Naive B cell (primary cell): ENCODE data around the gene CLEC4M. TPM values are rescaled to one million over a fixed set of nuclear protein-coding genes. Genes with fewer than 3 reads are reported as not detected.
A peak's percentile ranks its signal among the peaks of the same experiment; 100 is the strongest.
"Not testable (repeated sequence)": the region's sequence is repeated elsewhere in the genome, so short reads cannot be mapped to it uniquely, and the experiment has no call there.

Source experiments
- ATAC-seq, 2 donors: fragments of 150-1000 bp; cut with Tn5 transposase; 2 replicates each; pipeline ENCODE4 v1.10.0; 2021; ENCODE audit warnings: low read depth in 2 of 2, mild to moderate bottlenecking in 2 of 2, moderate library complexity in 2 of 2
- DNase-seq: peaks from one replicate; pipeline ENCODE4 v3.0.0; 2022
- H3K27ac Mint-ChIP-seq, 6 donors: one replicate each; pipeline ENCODE4 v1.8.0; 2020 to 2022; ENCODE audit warnings: mild to moderate bottlenecking in 6 of 6, mixed read lengths in 6 of 6, moderate library complexity in 5 of 6, inconsistent platforms in 2 of 6
- H3K27me3 Mint-ChIP-seq, 3 donors: one replicate each; pipeline ENCODE4 v1.8.0; 2021 to 2022; ENCODE audit warnings: mixed read lengths in 3 of 3, mild to moderate bottlenecking in 1 of 3
- H3K36me3 Mint-ChIP-seq, 2 donors: one replicate each; pipeline ENCODE4 v1.8.0; 2020 to 2022; ENCODE audit warnings: mixed read lengths in 2 of 2, inconsistent platforms in 1 of 2, mild to moderate bottlenecking in 1 of 2
- H3K4me1 Mint-ChIP-seq, 3 donors: one replicate each; pipeline ENCODE4 v1.8.0; 2020 to 2022; ENCODE audit warnings: mixed read lengths in 3 of 3, inconsistent platforms in 1 of 3, mild to moderate bottlenecking in 1 of 3, moderate library complexity in 1 of 3
- H3K4me3 Mint-ChIP-seq, 8 donors: one replicate each; pipeline ENCODE4 v1.8.0; 2020 to 2022; ENCODE audit warnings: mild to moderate bottlenecking in 8 of 8, mixed read lengths in 8 of 8, moderate library complexity in 8 of 8, inconsistent platforms in 2 of 8
- H3K9me3 Mint-ChIP-seq, 7 donors: one replicate each; pipeline ENCODE4 v1.8.0; 2020 to 2022; ENCODE audit warnings: mixed read lengths in 7 of 7, mild to moderate bottlenecking in 5 of 7, inconsistent platforms in 2 of 7, moderate library complexity in 1 of 7
- polyA plus RNA-seq, 6 donors: library from polyadenylated mRNA; unstranded; fragments of 300-500 nt; fragmentation: Illumina TruSeq; gene quantifications; one replicate each; pipeline ENCODE4 v1.2.3, GENCODE V29; 2021; ENCODE audit warnings: low read depth in 6 of 6

The CLEC4M gene
- polyA plus RNA-seq, 6 donors from 2014 or later: 0.17 to 0.41 (median 0.21) TPM; not detected in 3

- Mint-ChIP-seq H3K27ac (no peak overlapping the region), H3K36me3 (no peaks in the 10 kb centered on the region), H3K27me3 (peaks cover 9 to 56% (median 42%) of the 10 kb centered on the region in 3 donors), H3K4me1 (peaks cover 22 to 24% (median 23%) of the 10 kb centered on the region in 3 donors), H3K4me3 (no peak overlapping the region), H3K9me3 (peaks cover 0 to 10% (median 6%) of the 10 kb centered on the region in 7 donors)
- ATAC-seq (no peak), DNase-seq (no peak)
Observed at GRCh38 chr19:7784856-7785255, 21.8 kb downstream of the CLEC4M start.

DNA sequence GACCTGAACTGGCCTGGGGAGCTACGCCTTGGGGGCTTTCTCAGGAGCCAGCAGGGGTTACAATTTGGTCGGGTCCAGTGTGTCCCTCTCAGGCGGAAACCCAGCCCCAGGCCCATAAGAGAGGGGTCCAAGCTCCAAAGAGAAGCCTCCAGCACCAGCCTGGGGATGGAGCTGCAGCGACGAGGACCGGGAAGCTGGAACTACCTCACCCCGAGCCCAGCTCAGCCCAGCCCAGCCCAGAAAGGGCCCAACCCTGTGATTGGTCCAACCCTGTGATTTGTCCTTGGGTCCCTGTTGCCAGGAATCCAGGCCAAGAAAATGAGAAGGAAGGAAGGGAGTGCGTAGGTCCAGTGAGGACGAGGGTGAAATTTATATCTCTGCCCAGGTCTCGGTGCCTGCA lies 24.1 kb downstream of the CLEC4M start:
- H3K27ac Mint-ChIP-seq: peak overlapping the region in 2 of 6 donors; percentile 49 to 70
- peak overlapping the region in 7 of 8 donors; percentile 14 to 85 (median 52) for H3K4me3 Mint-ChIP-seq
- no peaks in the 10 kb centered on the region for H3K36me3 Mint-ChIP-seq
- peaks cover 0 to 10% (median 6%) of the 10 kb centered on the region in 7 donors for H3K9me3 Mint-ChIP-seq
- DNase-seq: no peak
- ATAC-seq: no peak
- peaks cover 19 to 25% (median 23%) of the 10 kb centered on the region in 3 donors for H3K4me1 Mint-ChIP-seq
- peaks cover 4 to 54% (median 34%) of the 10 kb centered on the region in 3 donors for H3K27me3 Mint-ChIP-seq

- H3K4me3 Mint-ChIP-seq: peak overlapping the region in 7 of 8 donors; percentile 15 to 85 (median 71)
- peaks cover 4 to 54% (median 33%) of the 10 kb centered on the region in 3 donors for H3K27me3 Mint-ChIP-seq
- peaks cover 0 to 10% (median 6%) of the 10 kb centered on the region in 7 donors for H3K9me3 Mint-ChIP-seq
- peaks cover 19 to 30% (median 26%) of the 10 kb centered on the region in 3 donors for H3K4me1 Mint-ChIP-seq
- H3K27ac Mint-ChIP-seq: peak overlapping the region in 1 of 6 donors; percentile 70
- DNase-seq (no peak), ATAC-seq (no peak)
- H3K36me3 Mint-ChIP-seq: no peaks in the 10 kb centered on the region
Observed at GRCh38 chr19:7787602-7788177, 24.6 kb downstream of the CLEC4M start.

DNA sequence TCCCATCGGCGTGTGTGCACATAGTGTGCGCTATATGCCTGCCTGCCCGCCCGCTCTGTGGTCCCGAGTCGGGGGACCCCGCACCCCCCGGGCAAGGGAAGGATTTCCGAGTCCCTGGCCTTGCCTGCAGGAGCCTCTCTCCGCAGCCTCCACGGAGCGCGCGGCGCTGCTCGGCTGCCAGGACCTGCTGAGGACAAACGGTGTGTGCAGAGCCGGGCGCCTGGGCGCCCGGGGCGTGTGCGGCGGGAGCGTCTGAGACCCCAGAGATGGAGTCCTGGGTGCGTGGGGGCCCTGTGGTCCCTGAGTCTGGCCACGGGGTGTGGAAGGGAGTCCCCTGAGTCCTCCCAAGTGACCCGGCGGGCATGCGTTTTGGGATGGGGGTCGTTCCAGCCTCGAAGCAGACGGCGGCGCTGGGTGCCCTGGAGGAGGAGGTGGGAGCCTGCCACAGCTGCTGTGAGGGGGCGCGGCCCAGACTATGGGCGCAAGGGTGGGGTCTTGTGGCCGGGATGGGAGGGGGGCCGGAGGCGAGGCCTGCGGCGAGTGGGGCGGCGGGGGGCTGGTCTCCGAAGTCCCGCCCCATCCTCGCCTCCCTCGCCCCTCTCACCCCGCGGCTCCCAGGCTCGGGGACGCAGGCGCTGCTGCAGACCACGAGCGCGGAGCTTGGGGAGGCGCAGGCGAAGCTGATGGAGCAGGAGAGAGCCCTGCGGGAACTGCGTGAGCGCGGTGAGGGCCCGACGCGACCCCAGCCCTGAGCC lies 25.3 kb downstream of the CLEC4M start:
- H3K36me3 Mint-ChIP-seq: no peaks in the 10 kb centered on the region
- H3K4me3 Mint-ChIP-seq: peak overlapping the region in 7 of 8 donors; percentile 15 to 91 (median 71)
- no peak overlapping the region for H3K27ac Mint-ChIP-seq
- H3K27me3 Mint-ChIP-seq: peaks cover 4 to 52% (median 30%) of the 10 kb centered on the region in 3 donors
- ATAC-seq: peak; percentile 17 to 24
- DNase-seq: no peak
- peaks cover 0 to 10% (median 5%) of the 10 kb centered on the region in 7 donors for H3K9me3 Mint-ChIP-seq
- H3K4me1 Mint-ChIP-seq: peaks cover 19 to 32% (median 26%) of the 10 kb centered on the region in 3 donors

GRCh38 chr19:7788933-7789323 lies 25.9 kb downstream of the CLEC4M start:
- ATAC-seq (peak; percentile 5 to 17), DNase-seq (no peak)
- H3K9me3 Mint-ChIP-seq: peaks cover 0 to 10% (median 5%) of the 10 kb centered on the region in 7 donors
- H3K27ac Mint-ChIP-seq: no peak overlapping the region
- H3K36me3 Mint-ChIP-seq: no peaks in the 10 kb centered on the region
- H3K4me3 Mint-ChIP-seq: peak overlapping the region; percentile 48 to 91 (median 83)
- peaks cover 1 to 47% (median 25%) of the 10 kb centered on the region in 3 donors for H3K27me3 Mint-ChIP-seq
- H3K4me1 Mint-ChIP-seq: peaks cover 19 to 32% (median 21%) of the 10 kb centered on the region in 3 donors

DNA sequence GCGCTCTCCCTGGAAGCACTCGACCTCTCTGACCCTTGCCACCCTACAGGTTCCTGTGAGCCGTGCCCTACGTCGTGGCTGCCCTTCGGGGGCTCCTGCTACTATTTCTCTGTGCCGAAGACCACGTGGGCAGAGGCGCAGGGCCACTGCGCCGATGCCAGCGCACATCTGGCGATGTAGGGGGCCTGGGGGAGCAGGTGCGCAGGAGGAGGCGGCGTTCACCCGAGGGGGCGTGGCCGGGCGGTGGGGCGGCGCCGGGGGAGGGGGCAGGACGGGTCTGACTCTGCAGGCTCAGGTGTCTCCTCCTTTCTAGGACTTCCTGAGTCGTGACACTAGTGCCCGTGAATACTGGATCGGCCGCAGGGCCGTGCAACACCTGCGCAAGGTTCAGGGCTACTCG lies 26.4 kb downstream of the CLEC4M start:
- H3K27me3 Mint-ChIP-seq: peaks cover 0 to 42% (median 22%) of the 10 kb centered on the region in 3 donors
- H3K4me3 Mint-ChIP-seq: peak overlapping the region; percentile 69 to 91 (median 84)
- no peaks in the 10 kb centered on the region for H3K36me3 Mint-ChIP-seq
- peaks cover 0 to 10% (median 5%) of the 10 kb centered on the region in 7 donors for H3K9me3 Mint-ChIP-seq
- peak overlapping the region in 3 of 6 donors; percentile 64 to 93 (median 80) for H3K27ac Mint-ChIP-seq
- peaks cover 19 to 32% (median 21%) of the 10 kb centered on the region in 3 donors for H3K4me1 Mint-ChIP-seq
- DNase-seq (peak; percentile 55), ATAC-seq (peak; percentile 85 to 87)

DNA sequence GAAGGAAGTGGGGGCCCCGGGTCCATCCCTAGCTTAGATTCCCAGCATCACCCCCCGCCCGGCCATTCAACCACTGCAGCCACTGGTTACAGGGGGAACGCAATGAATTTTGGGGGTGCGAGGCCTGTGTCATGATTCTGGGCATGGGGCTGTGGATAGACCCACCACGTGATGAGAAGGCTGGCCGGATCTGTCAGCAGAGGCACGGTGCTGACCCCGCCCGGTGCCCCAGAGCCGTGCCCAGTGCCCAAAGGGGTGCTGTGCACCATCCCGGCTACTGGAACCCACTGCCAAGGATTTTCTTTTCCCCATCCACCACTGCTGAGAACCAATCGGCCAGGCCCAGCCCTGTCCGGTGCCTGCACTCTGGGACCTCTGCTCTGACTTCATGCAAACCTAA lies 27.4 kb downstream of the CLEC4M start:
- H3K36me3 Mint-ChIP-seq: no peaks in the 10 kb centered on the region
- peak overlapping the region in 5 of 8 donors; percentile 16 to 81 (median 54) for H3K4me3 Mint-ChIP-seq
- DNase-seq: no peak
- H3K9me3 Mint-ChIP-seq: peaks cover 0 to 4% (median 1%) of the 10 kb centered on the region in 7 donors
- H3K27ac Mint-ChIP-seq: peak overlapping the region in 2 of 6 donors; percentile 27 to 84
- peaks cover 19 to 32% (median 21%) of the 10 kb centered on the region in 3 donors for H3K4me1 Mint-ChIP-seq
- ATAC-seq: no peak
- peaks cover 0 to 34% (median 22%) of the 10 kb centered on the region in 3 donors for H3K27me3 Mint-ChIP-seq

- no peak for ATAC-seq
Observed at GRCh38 chr19:7792281-7792680, 29.2 kb downstream of the CLEC4M start.

DNA sequence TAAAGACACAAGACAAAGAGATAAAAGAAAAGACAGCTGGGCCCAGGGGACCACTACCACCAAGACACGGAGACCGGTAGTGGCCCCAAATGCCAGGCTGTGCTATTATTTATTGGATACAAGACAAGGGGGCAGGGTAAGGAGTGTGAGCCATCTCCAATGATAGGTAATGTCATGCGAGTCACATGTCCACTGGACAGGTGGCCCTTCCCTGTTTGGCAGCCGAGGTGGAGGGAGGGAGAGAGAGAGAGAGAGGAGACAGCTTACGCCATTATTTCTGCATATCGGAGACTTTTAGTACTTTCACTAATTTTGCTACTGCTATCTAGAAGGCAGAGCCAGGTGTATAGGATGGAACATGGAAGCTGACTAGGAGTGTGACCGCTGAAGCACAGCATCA lies 29.7 kb downstream of the CLEC4M start:
- H3K9me3 Mint-ChIP-seq, H3K4me3 Mint-ChIP-seq, ATAC-seq, H3K27ac Mint-ChIP-seq, H3K36me3 Mint-ChIP-seq, DNase-seq: not testable (repeated sequence)
- H3K27me3 Mint-ChIP-seq: peaks cover 0 to 22% (median 14%) of the 10 kb centered on the region in 3 donors
- peaks cover 15 to 24% (median 15%) of the 10 kb centered on the region in 3 donors for H3K4me1 Mint-ChIP-seq

More at GRCh38 chr19:7792281-7792680, 29.2 kb downstream of the CLEC4M start:
- Mint-ChIP-seq H3K27ac (peak overlapping the region in 2 of 6 donors; percentile 6 to 41), H3K36me3 (no peaks in the 10 kb centered on the region), H3K9me3 (peaks cover 0 to 4% (median 0%) of the 10 kb centered on the region in 7 donors), H3K27me3 (peaks cover 0 to 26% (median 18%) of the 10 kb centered on the region in 3 donors), H3K4me3 (no peak overlapping the region), H3K4me1 (peaks cover 17 to 28% (median 17%) of the 10 kb centered on the region in 3 donors)
- DNase-seq: no peak

GRCh38 chr19:7793493-7793892 lies 30.4 kb downstream of the CLEC4M start:
- ATAC-seq: no peak
- Mint-ChIP-seq H3K27ac (no peak overlapping the region), H3K4me1 (peaks cover 10 to 17% (median 15%) of the 10 kb centered on the region in 3 donors), H3K36me3 (no peaks in the 10 kb centered on the region), H3K9me3 (peaks cover 0 to 4% (median 0%) of the 10 kb centered on the region in 7 donors), H3K4me3 (no peak overlapping the region), H3K27me3 (peaks cover 0 to 14% (median 8%) of the 10 kb centered on the region in 3 donors)
- no peak for DNase-seq

DNA sequence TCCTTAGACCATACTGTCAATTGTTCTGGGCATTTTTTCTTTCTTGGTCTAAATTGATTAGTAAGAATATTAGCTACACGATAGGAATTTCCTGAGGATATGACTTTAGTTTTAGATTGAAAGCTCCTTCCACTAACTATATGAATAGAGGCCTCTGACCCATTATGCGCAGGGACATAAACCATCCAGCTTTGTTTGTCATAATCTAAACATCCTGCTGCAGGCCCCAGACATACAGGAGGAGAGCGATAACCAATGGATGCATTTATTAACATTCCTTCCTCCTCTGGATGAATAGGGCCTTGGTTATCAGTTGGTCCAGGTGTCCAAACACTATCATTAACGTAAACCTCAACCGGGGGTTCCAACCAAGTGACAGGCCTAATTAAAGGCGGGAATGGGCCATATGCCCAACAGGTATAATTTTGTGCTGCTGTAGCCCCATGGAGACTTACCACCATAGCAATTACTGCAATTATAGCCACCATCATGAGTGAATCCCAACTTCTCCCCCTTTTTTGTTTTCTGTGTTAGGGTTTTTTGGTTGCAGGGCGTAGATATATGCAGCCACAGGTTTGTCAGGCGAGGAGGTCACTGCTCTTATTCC lies 32.6 kb downstream of the CLEC4M start:
- DNase-seq (no peak), ATAC-seq (no peak)
- peak overlapping the region in 1 of 8 donors; percentile 42 for H3K4me3 Mint-ChIP-seq
- no peaks in the 10 kb centered on the region for H3K36me3 Mint-ChIP-seq
- peak overlapping the region in 1 of 6 donors; percentile 55 for H3K27ac Mint-ChIP-seq
- H3K9me3 Mint-ChIP-seq: peaks cover 0 to 3% (median 0%) of the 10 kb centered on the region in 7 donors
- H3K4me1 Mint-ChIP-seq: peaks cover 3 to 25% (median 19%) of the 10 kb centered on the region in 3 donors
- peaks cover 0 to 2% (median 0%) of the 10 kb centered on the region in 3 donors for H3K27me3 Mint-ChIP-seq

DNA sequence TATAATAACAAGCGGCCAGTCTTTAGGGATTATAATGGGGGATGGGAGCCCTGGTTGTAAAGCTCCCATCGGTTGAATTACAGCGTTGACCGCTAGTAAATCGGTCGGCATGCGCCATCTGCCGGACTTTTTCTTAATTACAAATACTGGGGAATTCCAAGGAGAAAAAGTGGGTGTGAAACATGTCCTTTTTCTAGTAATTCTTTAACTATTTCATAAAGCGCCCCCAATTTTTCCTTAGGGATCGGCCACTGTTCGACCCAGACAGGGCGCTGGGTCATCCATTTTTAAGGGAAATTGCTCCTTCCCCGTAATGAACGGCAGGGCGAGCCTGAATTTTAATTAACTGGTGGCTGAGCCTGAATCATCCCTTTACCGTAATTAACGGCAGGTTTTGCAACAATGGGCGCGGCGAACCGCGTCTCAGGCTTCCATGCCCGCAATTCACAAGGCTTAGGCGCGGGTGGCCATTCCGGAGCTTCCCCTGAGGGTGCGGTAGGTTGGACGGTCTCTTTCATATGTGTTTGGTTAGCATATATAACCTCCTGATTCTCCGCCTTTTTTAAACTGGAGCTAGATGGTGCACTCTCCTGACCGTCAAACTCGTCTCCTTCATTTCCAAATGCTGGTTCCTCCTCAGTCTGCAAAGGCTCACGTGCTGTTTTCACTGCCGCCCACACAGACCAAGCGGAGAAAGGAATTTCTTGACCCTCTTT lies 36.8 kb downstream of the CLEC4M start:
- H3K9me3 Mint-ChIP-seq: peaks cover 0 to 8% (median 4%) of the 10 kb centered on the region in 7 donors
- DNase-seq (peak; percentile 25), ATAC-seq (peak; percentile 28 to 59)
- peak overlapping the region; percentile 13 to 81 (median 62) for H3K4me3 Mint-ChIP-seq
- H3K27me3 Mint-ChIP-seq: peaks cover 0 to 12% (median 8%) of the 10 kb centered on the region in 3 donors
- peaks cover 3 to 16% (median 12%) of the 10 kb centered on the region in 3 donors for H3K4me1 Mint-ChIP-seq
- H3K27ac Mint-ChIP-seq: peak overlapping the region in 2 of 6 donors; percentile 67 to 89
- H3K36me3 Mint-ChIP-seq: no peaks in the 10 kb centered on the region
